ENCODE results near the gene PRPS2.

The PRPS2 gene

DNA sequence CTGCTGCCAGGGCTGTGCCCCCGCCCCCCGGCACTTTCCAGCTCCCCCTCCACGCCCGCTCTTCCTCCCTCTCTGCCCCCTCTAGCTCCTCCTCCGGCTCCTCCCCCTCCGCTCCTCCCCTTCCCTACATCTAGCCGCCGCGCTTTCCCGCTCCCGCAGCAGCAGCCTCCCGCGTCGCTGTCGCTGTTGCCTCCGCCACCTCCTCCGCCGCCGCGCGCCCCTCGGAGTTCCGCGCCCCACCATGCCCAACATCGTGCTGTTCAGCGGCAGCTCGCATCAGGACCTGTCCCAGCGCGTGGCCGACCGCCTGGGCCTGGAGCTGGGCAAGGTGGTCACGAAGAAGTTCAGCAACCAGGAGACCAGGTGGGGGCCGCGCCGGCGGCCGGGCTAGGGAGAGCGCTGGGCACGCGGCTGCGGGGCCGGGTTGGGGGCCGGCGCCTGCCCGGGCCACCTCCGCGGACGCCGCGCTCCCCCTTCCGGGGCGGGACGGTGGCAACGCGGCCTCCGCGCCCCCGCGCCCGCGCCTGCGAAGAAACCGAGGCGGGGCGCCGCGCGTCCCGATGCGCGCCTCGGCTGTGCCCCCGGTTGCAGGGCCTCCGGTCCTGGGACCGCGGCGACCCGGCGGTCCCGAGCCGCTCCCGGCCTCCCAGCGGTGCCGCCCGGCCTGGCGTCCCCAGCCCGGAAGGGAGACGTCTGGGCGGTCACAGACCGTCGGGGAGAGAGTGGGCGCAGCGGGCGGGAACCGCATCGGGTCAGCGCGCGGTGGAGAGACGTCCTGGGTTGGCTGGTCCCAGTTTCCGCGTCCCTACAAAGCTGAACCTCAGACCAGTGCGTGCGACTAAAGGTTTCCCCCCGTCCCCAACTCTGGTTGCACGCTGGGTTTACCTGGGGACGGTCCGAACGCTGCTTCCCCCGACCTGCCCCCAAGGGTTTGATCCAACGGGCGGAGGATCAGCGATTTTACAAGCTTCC lies at the start of gene PRPS2:
Gene PRPS2 (plus strand): TSS at position 156 of the 972 bp plus-strand sequence. CDS start 86 bp downstream, at position 242.
- FAIRE-seq = no peak
- DNase-seq (ENCODE audit: insufficient read length, low spot score) = peak; percentile 37
- TF ChIP-seq POLR2A (IDR thresholded peaks at IDR 0.05; ENCODE audit: low read depth, low read length) = peak; percentile 86

DNA sequence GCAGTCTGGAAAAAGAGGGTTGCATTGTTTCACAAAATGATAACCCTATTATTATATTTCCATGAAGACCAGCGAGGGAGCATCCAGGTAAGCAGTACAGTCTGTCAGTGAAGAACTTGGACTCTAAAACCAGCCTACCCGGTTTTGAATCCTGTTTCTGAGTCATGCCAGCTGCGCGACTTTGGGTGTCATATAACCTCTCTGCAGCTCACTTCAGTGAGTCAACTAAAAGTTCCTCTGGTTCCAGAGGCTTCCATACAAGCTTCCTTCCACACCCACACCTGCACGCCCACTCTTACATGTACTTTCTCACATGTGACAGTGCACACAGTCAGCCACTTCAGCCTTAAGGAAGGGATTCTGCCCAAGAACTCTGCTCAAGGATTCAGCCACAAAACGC lies 49.8 kb upstream of the PRPS2 start:
- FAIRE-seq (no peak), DNase-seq (ENCODE audit: insufficient read length, low spot score) (no peak)
- TF ChIP-seq POLR2A (IDR thresholded peaks at IDR 0.05; ENCODE audit: low read depth, low read length) = no peak

DNA sequence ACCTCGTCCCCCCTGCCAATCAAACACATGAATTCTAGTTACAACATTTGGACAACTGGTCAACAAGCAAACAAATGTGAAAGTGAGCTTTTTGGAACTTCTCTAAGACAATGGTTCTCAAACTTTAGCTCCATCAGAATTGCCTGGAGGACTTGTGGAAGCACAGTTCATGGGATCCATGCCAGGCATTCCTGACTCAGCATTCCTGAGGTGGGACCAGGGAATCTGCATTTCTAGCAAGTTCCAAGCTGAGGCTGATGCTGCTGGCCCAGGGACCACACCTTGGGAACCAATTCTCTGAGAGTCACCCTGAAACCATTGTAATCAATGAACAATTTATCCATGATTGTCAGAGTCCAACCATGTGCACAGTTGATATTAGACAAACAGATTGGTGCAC lies 43.8 kb upstream of the PRPS2 start:
- DNase-seq (ENCODE audit: insufficient read length, low spot score) (no peak), FAIRE-seq (no peak)
- TF ChIP-seq POLR2A (IDR thresholded peaks at IDR 0.05; ENCODE audit: low read depth, low read length) = no peak

- TF ChIP-seq POLR2A (IDR thresholded peaks at IDR 0.05; ENCODE audit: low read depth, low read length) = no peak
- FAIRE-seq = no peak
- DNase-seq (ENCODE audit: insufficient read length, low spot score) = no peak
Measured at GRCh38 chrX:12751887-12752286, 39.3 kb upstream of the PRPS2 start.

DNA sequence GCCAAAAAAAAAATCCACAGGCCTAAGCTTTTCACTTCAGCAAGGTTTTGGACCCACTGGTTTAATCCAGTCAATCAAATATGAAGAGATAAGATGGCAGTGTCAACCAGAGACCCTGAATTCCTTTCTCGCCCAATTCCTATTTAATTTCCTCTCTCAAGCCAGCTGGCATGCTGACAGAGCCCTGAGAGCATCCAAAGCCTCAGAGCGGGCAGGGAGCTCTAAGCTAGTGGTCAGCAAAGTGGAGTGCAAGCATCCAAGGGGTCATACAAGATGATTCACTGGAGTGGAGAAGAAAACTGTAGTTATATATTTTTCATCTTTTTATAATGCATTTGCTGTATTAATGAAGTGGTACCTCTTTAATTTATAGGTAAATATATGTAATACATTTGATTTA lies 37.8 kb upstream of the PRPS2 start:
- FAIRE-seq (no peak), DNase-seq (ENCODE audit: insufficient read length, low spot score) (no peak)
- TF ChIP-seq POLR2A (IDR thresholded peaks at IDR 0.05; ENCODE audit: low read depth, low read length) = no peak

DNA sequence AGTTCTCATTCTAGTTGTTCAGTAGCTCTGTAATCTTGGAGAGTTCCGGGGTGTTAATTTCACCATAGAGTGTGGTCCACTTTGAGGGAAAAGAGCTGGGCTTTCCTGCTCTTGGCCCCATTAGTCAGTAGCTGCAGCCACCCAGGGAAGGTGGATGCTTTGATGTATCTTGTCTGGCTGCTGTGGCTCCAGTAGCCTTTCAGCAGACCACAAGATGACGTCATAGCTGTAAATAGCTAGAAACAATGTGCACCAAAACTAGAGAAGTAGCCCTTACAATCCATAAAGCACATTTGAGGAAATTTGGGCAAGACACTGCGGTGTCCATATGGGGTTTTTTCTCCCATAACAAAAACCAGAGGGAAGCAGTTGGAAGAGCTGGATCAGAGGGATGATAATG lies 32.9 kb upstream of the PRPS2 start:
- no peak for DNase-seq (ENCODE audit: insufficient read length, low spot score)
- FAIRE-seq = no peak
- TF ChIP-seq POLR2A (IDR thresholded peaks at IDR 0.05; ENCODE audit: low read depth, low read length) = no peak

DNA sequence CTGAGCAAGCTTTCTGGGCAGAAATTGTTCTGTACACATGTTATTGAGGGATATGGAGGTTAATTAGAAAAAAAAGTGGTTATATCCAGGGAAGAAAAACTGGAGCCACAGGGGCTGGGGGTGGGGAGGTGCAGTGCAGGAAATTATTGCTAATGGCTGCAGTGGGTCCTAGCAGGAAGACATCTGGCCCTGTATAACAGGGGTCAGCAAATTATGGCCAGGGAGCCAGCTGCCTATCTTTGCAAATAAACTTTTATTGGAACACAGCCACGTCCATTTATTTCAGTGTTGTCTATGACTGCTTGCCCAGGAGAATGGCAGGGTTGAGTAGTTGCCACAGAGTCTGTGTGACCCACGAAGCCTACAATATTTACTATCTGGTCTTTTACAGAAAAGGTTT lies 23.4 kb upstream of the PRPS2 start:
- no peak for DNase-seq (ENCODE audit: insufficient read length, low spot score)
- FAIRE-seq = no peak
- TF ChIP-seq POLR2A (IDR thresholded peaks at IDR 0.05; ENCODE audit: low read depth, low read length) = no peak

DNA sequence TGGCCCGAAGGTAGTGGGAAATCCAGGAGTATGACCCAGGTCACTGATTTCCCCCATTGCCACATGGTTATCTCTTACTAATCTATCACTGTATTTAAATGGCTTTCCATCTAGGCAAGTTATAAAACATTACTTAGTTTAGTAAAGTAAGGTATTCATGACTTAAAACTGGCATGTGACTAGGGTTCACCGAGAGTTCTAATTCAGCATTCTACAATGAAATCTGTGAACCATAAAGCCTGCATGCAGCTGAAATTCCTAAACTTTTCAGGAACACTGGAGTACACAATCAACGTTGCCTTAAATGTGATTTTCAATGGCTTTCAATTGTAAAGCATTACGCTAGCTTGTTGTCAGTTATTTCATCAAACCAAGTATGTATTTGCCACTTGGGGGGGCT lies 22.7 kb upstream of the PRPS2 start:
- no peak for TF ChIP-seq POLR2A (IDR thresholded peaks at IDR 0.05; ENCODE audit: low read depth, low read length)
- FAIRE-seq = no peak
- DNase-seq (ENCODE audit: insufficient read length, low spot score) = no peak

DNA sequence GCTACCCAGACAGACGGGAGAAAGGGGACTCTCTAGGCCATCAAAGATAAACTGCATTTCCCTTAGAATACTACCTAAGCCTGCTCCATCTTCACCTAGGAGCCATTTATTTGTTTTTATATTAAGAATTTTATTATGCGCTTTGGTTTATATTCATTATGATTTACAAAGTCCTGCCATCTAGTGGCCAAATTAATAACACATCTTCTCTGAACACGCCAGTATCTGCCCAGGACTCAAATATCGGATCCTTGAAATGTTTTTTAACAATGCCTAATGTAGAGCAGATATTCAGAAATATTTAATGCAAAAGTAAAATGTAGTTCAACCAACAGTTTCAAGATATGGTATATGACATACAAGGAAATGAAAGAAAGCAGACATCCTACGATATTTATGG lies 20.8 kb upstream of the PRPS2 start:
- FAIRE-seq (no peak), DNase-seq (ENCODE audit: insufficient read length, low spot score) (no peak)
- no peak for TF ChIP-seq POLR2A (IDR thresholded peaks at IDR 0.05; ENCODE audit: low read depth, low read length)

GRCh38 chrX:12771445-12772069 lies 19.7 kb upstream of the PRPS2 start:
- no peak for FAIRE-seq
- TF ChIP-seq POLR2A (IDR thresholded peaks at IDR 0.05; ENCODE audit: low read depth, low read length) = no peak
- DNase-seq (ENCODE audit: insufficient read length, low spot score) = no peak

- no peak for FAIRE-seq
- TF ChIP-seq POLR2A (IDR thresholded peaks at IDR 0.05; ENCODE audit: low read depth, low read length) = no peak
Measured at GRCh38 chrX:12777670-12778069, 13.5 kb upstream of the PRPS2 start.

GRCh38 chrX:12779534-12779933 lies 11.7 kb upstream of the PRPS2 start:
- no peak for DNase-seq (ENCODE audit: insufficient read length, low spot score)
- no peak for TF ChIP-seq POLR2A (IDR thresholded peaks at IDR 0.05; ENCODE audit: low read depth, low read length)
- no peak for FAIRE-seq

More at GRCh38 chrX:12777670-12778069, 13.5 kb upstream of the PRPS2 start:
- DNase-seq (ENCODE audit: insufficient read length, low spot score) = no peak

GRCh38 chrX:12788645-12789044 lies 2.6 kb upstream of the PRPS2 start:
- TF ChIP-seq POLR2A (IDR thresholded peaks at IDR 0.05; ENCODE audit: low read depth, low read length) = no peak
- FAIRE-seq (no peak), DNase-seq (ENCODE audit: insufficient read length, low spot score) (no peak)

GRCh38 chrX:12789976-12790375 lies 1.2 kb upstream of the PRPS2 start:
- FAIRE-seq (no peak), DNase-seq (ENCODE audit: insufficient read length, low spot score) (no peak)
- TF ChIP-seq POLR2A (IDR thresholded peaks at IDR 0.05; ENCODE audit: low read depth, low read length) = no peak

DNA sequence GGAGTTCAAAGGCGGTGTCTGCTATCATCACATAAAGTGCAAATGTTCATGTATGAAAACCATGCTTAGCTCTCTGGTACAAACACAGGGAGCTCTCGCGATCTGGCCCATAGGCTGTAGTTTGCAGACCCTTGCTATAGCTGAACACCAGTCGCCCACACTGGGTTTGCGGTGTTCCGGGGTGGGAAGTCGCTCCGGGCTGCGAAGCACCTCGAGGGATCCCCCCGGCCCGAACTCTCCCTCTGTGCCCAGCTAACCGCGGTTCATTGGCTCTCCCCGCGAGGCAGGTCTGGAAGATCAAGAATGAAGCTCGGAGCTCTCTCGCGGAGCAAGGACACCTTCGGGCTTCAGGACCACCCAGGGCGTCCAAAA lies 341 bp upstream of the PRPS2 start:
- no peak for TF ChIP-seq POLR2A (IDR thresholded peaks at IDR 0.05; ENCODE audit: low read depth, low read length)
- FAIRE-seq (no peak), DNase-seq (ENCODE audit: insufficient read length, low spot score) (no peak)

Data from H54 (cell line).